HepG2 (cell line): Measurements from ENCODE around the gene GLRA1. TPM values are rescaled to one million over a fixed set of nuclear protein-coding genes. Genes with fewer than 3 reads are reported as not detected.

Experiments used
- CREB1 ChIP-seq, 2 experiments: fragments of 450-650 bp in 1 of 2; IDR thresholded peaks; 2 replicates each; pipeline ENCODE4 v1.6.1; 2016 to 2017; ENCODE audit warnings: control low read depth in 1 of 2, mild to moderate bottlenecking in 1 of 2, missing compliant biosample characterization in 1 of 2, missing genetic modification characterization in 1 of 2
- CTCF ChIP-seq: sonication (generic); formaldehyde crosslinking; IDR thresholded peaks from 2 replicates; pipeline ENCODE4 v1.5.0; 2020; ENCODE audit warnings: mild to moderate bottlenecking, missing genetic modification reagents, moderate library complexity
- FOXK1 ChIP-seq: sonication (generic); formaldehyde crosslinking; IDR thresholded peaks from 2 replicates; pipeline ENCODE4 v1.4.0; 2020; ENCODE audit warnings: low read depth, missing genetic modification reagents, borderline replicate concordance
- FOXO4 ChIP-seq: sonication (generic); formaldehyde crosslinking; conservative IDR thresholded peaks from 2 replicates; pipeline ENCODE4 v1.8.1; 2023; ENCODE audit warnings: missing genetic modification reagents
- GATAD2A ChIP-seq: IDR thresholded peaks from 2 replicates; pipeline ENCODE4 v1.6.1; 2016
- GLI4 ChIP-seq: sonication (generic); formaldehyde crosslinking; IDR thresholded peaks from 2 replicates; pipeline ENCODE4 v1.5.1; 2020; ENCODE audit warnings: missing genetic modification reagents, mild to moderate bottlenecking, moderate library complexity, borderline replicate concordance
- KDM5A ChIP-seq: fragments of 200-600 bp; sonication (generic); IDR thresholded peaks from 2 replicates; pipeline ENCODE4 v1.7.0; 2018; ENCODE audit warnings: antibody characterized with exemption, mild to moderate bottlenecking, low read length, borderline replicate concordance
- NFIC ChIP-seq: IDR thresholded peaks from 2 replicates; pipeline ENCODE4 v1.6.1; 2012; ENCODE audit warnings: mild to moderate bottlenecking, low read length, inconsistent platforms
- POLR2G ChIP-seq: fragments of 200-400 bp; formaldehyde crosslinking; IDR thresholded peaks from 2 replicates; pipeline ENCODE4 v1.6.1; 2018; ENCODE audit warnings: mild to moderate bottlenecking, low read depth, low read length, moderate library complexity
- PRMT3 ChIP-seq: sonication (generic); formaldehyde crosslinking; IDR thresholded peaks from 2 replicates; pipeline ENCODE4 v1.8.1; 2022; ENCODE audit warnings: low read depth, mild to moderate bottlenecking, moderate library complexity, missing genetic modification reagents, borderline replicate concordance
- RAD21 ChIP-seq: fragments of 450-650 bp; formaldehyde crosslinking; IDR thresholded peaks from 2 replicates; pipeline ENCODE4 v1.5.0; 2020; ENCODE audit warnings: mild to moderate bottlenecking
- SMAD1 ChIP-seq: sonication (generic); formaldehyde crosslinking; IDR thresholded peaks from 2 replicates; pipeline ENCODE4 v1.4.0; 2020; ENCODE audit warnings: missing genetic modification reagents, low read depth, mild to moderate bottlenecking, borderline replicate concordance
- TARDBP ChIP-seq: sonication (generic); formaldehyde crosslinking; IDR thresholded peaks from 2 replicates; pipeline ENCODE4 v1.8.0; 2022; ENCODE audit warnings: mild to moderate bottlenecking, missing genetic modification reagents
- ZEB1 ChIP-seq: IDR thresholded peaks from 2 replicates; pipeline ENCODE4 v1.6.1; 2012; ENCODE audit warnings: mild to moderate bottlenecking, low read depth, inconsistent platforms; ENCODE audit not compliant: insufficient replicate concordance
- ZFX ChIP-seq: sonication (generic); formaldehyde crosslinking; IDR thresholded peaks from 2 replicates; pipeline ENCODE4 v1.4.0; 2020; ENCODE audit warnings: mild to moderate bottlenecking, low read depth, missing genetic modification reagents, moderate library complexity
- ZNF354B ChIP-seq: sonication (generic); formaldehyde crosslinking; IDR thresholded peaks from 2 replicates; pipeline ENCODE4 v1.8.0; 2022; ENCODE audit warnings: mild to moderate bottlenecking, missing genetic modification reagents
- ZNF501 ChIP-seq: sonication (generic); formaldehyde crosslinking; IDR thresholded peaks from 2 replicates; pipeline ENCODE4 v1.5.1; 2020; ENCODE audit warnings: mild to moderate bottlenecking, moderate library complexity, missing genetic modification reagents
- ZNF543 ChIP-seq: sonication (generic); formaldehyde crosslinking; IDR thresholded peaks from 2 replicates; pipeline ENCODE4 v1.4.0; 2020; ENCODE audit warnings: mild to moderate bottlenecking, missing genetic modification reagents
- ZNF788 ChIP-seq: sonication (generic); formaldehyde crosslinking; IDR thresholded peaks from 2 replicates; pipeline ENCODE4 v1.5.0; 2020; ENCODE audit warnings: mild to moderate bottlenecking, missing genetic modification reagents, borderline replicate concordance
- polyA plus RNA-seq, 8 experiments: library from polyadenylated mRNA; depleted of rRNA in 3 of 8; stranded (reverse) in 7 of 8; unstranded in 1 of 8; fragments of >200 nt; fragmentation: Illumina TruSeq in 4 of 8; extraction: Trizol in 4 of 8; gene quantifications; 2 replicates each; pipeline versions ENCODE4 v1.2.1 to v1.2.3, GENCODE V29; 2011 to 2016; ENCODE audit warnings: low read depth in 4 of 8, missing spikeins in 1 of 8, mixed read lengths in 1 of 8; ENCODE audit not compliant: insufficient read depth in 1 of 8
- total RNA-seq, 5 experiments: library from RNA; depleted of rRNA; stranded (reverse); fragments of >200 nt; fragmentation: Illumina TruSeq; extraction: Trizol; gene quantifications; 2 replicates each; pipeline ENCODE4 v1.2.3, GENCODE V29; 2016; ENCODE audit warnings: low read depth in 1 of 5
- TF ChIP-seq, protein P1 (sequence below): sonication (generic); formaldehyde crosslinking; conservative IDR thresholded peaks from 2 replicates; pipeline ENCODE4 v1.4.0; 2020; ENCODE audit warnings: missing genetic modification reagents
- TF ChIP-seq, protein P2 (sequence below): sonication (generic); formaldehyde crosslinking; IDR thresholded peaks from 2 replicates; pipeline ENCODE4 v1.5.0; 2020; ENCODE audit warnings: mild to moderate bottlenecking, missing genetic modification reagents, borderline replicate concordance
- TF ChIP-seq, protein P3 (sequence below): sonication (generic); formaldehyde crosslinking; IDR thresholded peaks from 2 replicates; pipeline ENCODE4 v1.5.1; 2020; ENCODE audit warnings: mild to moderate bottlenecking, missing genetic modification reagents, moderate library complexity

The GLRA1 gene
- total and polyA plus RNA-seq, 2 of the 13 experiments (the other 11 are each of a cell fraction or from before 2014, with no cell fraction given) = not detected

GRCh38 chr5:151820903-151821302 is 103.7 kb downstream of the GLRA1 start (continued):
- TF ChIP-seq KDM5A (no peak), SMAD1 (CRISPR knock-in tag) (no peak), ZEB1 (no peak), ZNF354B (no peak), GATAD2A (peak; percentile 84), CTCF (no peak), ZFX (peak; percentile 57), PRMT3 (CRISPR knock-in tag) (no peak), ZNF501 (CRISPR knock-in tag) (no peak), ZNF788 (CRISPR knock-in tag) (no peak), FOXK1 (peak; percentile 76; the same call in 1 of the 2 replicates), NFIC (peak; percentile 90), ZNF543 (CRISPR knock-in tag) (no peak), CREB1 (IDR thresholded peaks at IDR 0.05) (no peak), CREB1 (CRISPR knock-in tag; IDR thresholded peaks at IDR 0.05) (peak; percentile 51), TARDBP (CRISPR knock-in tag) (no peak; the same call in 1 of the 2 replicates), GLI4 (no peak), FOXO4 (CRISPR knock-in tag) (no peak), RAD21 (0 out of 2 replicates have a peak, but pooled peaks have one; percentile 18), POLR2G (peak; percentile 48)
- TF ChIP-seq, protein P1, sequence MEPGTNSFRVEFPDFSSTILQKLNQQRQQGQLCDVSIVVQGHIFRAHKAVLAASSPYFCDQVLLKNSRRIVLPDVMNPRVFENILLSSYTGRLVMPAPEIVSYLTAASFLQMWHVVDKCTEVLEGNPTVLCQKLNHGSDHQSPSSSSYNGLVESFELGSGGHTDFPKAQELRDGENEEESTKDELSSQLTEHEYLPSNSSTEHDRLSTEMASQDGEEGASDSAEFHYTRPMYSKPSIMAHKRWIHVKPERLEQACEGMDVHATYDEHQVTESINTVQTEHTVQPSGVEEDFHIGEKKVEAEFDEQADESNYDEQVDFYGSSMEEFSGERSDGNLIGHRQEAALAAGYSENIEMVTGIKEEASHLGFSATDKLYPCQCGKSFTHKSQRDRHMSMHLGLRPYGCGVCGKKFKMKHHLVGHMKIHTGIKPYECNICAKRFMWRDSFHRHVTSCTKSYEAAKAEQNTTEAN (CRISPR knock-in tag) = no peak
- TF ChIP-seq, protein P2, sequence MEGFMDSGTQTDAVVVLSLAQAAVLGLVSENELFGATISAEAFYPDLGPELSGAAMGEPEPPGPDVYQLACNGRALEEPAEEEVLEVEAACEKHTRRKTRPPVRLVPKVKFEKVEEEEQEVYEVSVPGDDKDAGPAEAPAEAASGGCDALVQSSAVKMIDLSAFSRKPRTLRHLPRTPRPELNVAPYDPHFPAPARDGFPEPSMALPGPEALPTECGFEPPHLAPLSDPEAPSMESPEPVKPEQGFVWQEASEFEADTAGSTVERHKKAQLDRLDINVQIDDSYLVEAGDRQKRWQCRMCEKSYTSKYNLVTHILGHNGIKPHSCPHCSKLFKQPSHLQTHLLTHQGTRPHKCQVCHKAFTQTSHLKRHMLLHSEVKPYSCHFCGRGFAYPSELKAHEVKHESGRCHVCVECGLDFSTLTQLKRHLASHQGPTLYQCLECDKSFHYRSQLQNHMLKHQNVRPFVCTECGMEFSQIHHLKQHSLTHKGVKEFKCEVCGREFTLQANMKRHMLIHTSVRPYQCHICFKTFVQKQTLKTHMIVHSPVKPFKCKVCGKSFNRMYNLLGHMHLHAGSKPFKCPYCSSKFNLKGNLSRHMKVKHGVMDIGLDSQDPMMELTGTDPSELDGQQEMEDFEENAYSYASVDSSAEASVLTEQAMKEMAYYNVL (CRISPR knock-in tag) = peak; percentile 88
- TF ChIP-seq, protein P3, sequence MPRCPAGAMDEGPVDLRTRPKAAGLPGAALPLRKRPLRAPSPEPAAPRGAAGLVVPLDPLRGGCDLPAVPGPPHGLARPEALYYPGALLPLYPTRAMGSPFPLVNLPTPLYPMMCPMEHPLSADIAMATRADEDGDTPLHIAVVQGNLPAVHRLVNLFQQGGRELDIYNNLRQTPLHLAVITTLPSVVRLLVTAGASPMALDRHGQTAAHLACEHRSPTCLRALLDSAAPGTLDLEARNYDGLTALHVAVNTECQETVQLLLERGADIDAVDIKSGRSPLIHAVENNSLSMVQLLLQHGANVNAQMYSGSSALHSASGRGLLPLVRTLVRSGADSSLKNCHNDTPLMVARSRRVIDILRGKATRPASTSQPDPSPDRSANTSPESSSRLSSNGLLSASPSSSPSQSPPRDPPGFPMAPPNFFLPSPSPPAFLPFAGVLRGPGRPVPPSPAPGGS (CRISPR knock-in tag) = no peak
